T-helper 1 cell treated with Interleukin-12 subunit alpha and Interleukin-12 subunit beta and Interleukin-4 antibody, amounts not matched to agents 30 μg/mL and 1 μg/mL, for 36 hours (primary cell): ENCODE data around the gene TEAD4.

Source experiments
- H3K27ac Mint-ChIP-seq: one replicate; pipeline ENCODE4 v1.8.0; 2021; ENCODE audit warnings: mild to moderate bottlenecking, mixed read lengths
- H3K27me3 Mint-ChIP-seq: one replicate; pipeline ENCODE4 v1.8.0; 2021; ENCODE audit warnings: low read depth, mixed read lengths
- H3K36me3 Mint-ChIP-seq: one replicate; pipeline ENCODE4 v1.8.0; 2021; ENCODE audit warnings: low read depth, mixed read lengths
- H3K4me1 Mint-ChIP-seq: one replicate; pipeline ENCODE4 v1.8.0; 2021; ENCODE audit warnings: low read depth, mixed read lengths
- H3K4me3 Mint-ChIP-seq: one replicate; pipeline ENCODE4 v1.8.0; 2021; ENCODE audit warnings: mild to moderate bottlenecking, moderate library complexity, mixed read lengths
- H3K9me3 Mint-ChIP-seq: one replicate; pipeline ENCODE4 v1.8.0; 2021; ENCODE audit warnings: mixed read lengths

The TEAD4 gene

DNA sequence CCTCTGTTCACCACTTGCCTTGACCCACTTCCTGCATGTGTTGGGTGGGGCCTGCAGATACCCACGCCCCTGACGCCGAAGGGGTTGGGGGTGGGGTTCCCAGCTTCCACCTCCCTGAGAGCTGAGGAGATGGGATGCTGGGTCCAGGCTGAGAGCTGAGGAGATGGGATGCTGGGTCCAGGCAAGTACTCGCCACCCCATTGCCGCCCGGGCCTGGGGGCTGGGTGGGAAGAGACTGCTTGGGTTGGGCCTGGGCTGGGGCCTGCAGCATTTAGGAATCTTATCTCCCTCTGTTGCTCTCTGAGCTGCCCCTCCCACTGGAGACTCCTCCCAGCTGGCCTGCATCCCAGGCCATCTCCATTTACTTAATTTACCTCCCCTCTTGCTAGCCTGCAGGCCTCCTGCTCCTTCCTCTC lies 17.4 kb downstream of the TEAD4 start:
- Mint-ChIP-seq H3K36me3 (no peaks in the 10 kb centered on the region), H3K27ac (no peak overlapping the region), H3K9me3 (no peaks in the 10 kb centered on the region), H3K4me3 (no peak overlapping the region), H3K27me3 (no peaks in the 10 kb centered on the region), H3K4me1 (no peaks in the 10 kb centered on the region)

DNA sequence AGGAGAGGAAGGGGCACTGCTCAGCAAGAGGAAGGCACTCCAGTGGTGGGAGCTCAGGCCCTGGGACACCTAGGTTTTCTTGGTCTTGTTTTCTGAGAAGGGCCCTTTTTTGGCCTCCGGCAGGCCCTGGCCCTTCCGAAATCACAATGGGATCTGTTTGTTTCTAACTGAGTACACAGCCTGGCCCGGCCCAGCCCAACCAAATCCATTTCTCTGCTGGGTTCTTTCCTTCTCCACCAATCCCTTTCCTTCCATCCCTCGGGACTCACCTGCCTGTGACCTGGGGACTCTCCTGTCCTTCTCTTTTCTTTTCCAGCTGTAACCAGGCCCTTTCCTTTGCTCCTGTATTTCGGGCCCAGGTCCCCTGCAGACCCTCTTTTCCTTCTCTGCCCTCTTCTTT lies 18.6 kb downstream of the TEAD4 start:
- no peak overlapping the region for H3K27ac Mint-ChIP-seq

DNA sequence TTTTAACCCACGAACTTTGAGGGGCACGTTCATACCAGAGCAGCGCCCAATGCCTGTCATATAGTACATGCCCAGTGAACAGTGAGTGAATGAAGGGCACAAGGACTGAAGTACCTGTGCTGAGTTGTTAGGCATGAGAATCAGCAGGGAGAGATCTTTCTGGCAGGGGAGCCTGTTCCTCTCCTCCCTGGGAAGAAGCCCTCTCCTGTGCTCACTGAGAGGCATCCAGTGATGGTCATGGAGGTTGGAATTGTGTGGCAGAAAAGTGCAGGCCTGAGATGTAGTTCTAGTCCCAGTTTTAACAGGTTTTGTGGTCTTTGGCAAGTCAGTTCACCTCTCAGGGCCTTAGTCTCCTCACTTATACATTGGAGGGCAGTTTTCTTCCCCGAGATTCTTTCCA lies 20.6 kb downstream of the TEAD4 start:
- no peaks in the 10 kb centered on the region for H3K27me3 Mint-ChIP-seq
- H3K4me3 Mint-ChIP-seq = no peak overlapping the region
- H3K36me3 Mint-ChIP-seq = no peaks in the 10 kb centered on the region
- H3K9me3 Mint-ChIP-seq = no peaks in the 10 kb centered on the region
- no peaks in the 10 kb centered on the region for H3K4me1 Mint-ChIP-seq
- H3K27ac Mint-ChIP-seq = no peak overlapping the region

More for the DNA sequence above, 18.6 kb downstream of the TEAD4 start:
- H3K4me1 Mint-ChIP-seq = no peaks in the 10 kb centered on the region
- no peaks in the 10 kb centered on the region for H3K9me3 Mint-ChIP-seq
- no peaks in the 10 kb centered on the region for H3K27me3 Mint-ChIP-seq
- no peaks in the 10 kb centered on the region for H3K36me3 Mint-ChIP-seq
- no peak overlapping the region for H3K4me3 Mint-ChIP-seq

DNA sequence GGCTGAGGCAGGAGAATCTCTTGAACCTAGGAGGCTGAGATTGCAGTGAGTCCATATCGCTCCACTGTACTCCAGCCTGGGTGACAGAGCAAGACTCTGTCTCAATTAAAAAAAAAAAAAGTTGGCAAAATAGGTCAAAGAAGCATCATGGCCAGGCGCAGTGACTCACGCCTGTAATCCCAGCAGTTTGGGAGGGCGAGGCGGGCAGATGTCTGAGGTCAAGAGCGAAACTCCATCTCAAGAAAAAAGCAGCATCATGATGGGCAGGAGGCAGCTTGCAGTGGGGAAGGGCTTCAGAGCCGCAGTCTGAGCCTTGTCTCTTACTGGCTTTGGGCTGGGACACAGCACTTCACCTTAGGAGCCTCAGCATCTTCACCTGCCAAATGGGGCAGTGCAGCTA lies 21.4 kb downstream of the TEAD4 start:
- no peak overlapping the region for H3K27ac Mint-ChIP-seq
- H3K27me3 Mint-ChIP-seq = no peaks in the 10 kb centered on the region
- no peaks in the 10 kb centered on the region for H3K36me3 Mint-ChIP-seq
- H3K4me3 Mint-ChIP-seq = no peak overlapping the region
- H3K4me1 Mint-ChIP-seq = no peaks in the 10 kb centered on the region
- H3K9me3 Mint-ChIP-seq = no peaks in the 10 kb centered on the region

DNA sequence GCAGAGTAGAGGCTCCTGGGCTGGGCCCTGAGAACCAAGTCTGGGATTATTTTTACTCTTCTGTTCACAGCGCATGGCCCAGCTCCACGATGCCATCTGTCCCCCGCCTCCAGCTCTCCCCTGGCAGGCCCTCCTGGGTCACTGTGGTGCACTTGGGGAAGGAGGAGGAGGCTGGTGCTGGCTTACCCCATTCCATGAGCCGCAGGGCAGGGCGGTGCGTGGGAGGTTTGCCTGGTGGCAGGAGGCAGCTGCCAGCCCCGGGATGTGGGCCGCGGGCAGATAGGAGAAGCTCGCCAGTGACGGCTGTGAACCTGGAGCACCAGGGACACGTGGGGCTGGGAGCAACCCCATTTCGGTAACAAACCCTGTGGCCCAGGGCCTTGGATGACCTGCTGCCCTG lies 23.2 kb downstream of the TEAD4 start:
- no peaks in the 10 kb centered on the region for H3K27me3 Mint-ChIP-seq
- H3K4me3 Mint-ChIP-seq = no peak overlapping the region
- no peaks in the 10 kb centered on the region for H3K36me3 Mint-ChIP-seq
- no peaks in the 10 kb centered on the region for H3K9me3 Mint-ChIP-seq
- H3K4me1 Mint-ChIP-seq = no peaks in the 10 kb centered on the region
- H3K27ac Mint-ChIP-seq = no peak overlapping the region

DNA sequence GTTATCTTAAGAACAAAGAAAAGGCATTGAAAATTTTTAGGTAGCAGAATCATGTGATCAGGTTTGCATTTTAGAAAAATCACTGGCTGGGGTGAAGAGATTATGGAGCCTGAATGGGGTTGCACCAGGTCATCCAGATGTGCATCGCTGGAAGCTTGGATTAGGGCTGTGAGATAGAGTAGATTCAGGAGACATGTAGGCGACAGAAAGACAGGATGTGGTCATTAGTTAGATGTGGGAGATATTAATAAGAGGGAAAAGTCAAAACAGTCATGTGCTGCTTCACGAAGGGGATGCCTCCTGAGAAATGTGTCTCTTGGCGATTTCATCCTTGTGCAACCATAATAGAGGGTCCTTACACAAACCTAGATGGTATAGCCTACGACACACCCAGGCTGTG lies 25.1 kb downstream of the TEAD4 start:
- Mint-ChIP-seq H3K27me3 (no peaks in the 10 kb centered on the region), H3K4me1 (no peaks in the 10 kb centered on the region), H3K9me3 (no peaks in the 10 kb centered on the region), H3K4me3 (no peak overlapping the region), H3K36me3 (no peaks in the 10 kb centered on the region), H3K27ac (no peak overlapping the region)

DNA sequence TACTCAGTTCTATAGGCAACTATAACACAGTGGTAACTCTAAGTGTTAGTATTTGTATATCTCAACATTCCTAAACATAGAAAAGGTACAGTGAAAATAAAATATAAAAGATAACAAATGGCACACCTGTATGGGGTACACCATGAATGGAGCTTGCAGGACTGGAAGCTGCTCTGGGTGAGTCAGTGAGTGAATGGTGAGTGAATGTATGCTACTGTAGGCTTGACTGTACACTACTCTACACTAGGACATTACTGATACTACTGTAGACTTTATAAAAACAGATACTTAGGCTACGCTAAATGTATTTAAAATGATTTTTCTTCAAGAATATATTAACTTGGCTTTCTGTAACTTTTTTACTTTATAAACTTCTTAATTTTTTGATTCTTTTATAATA lies 25.5 kb downstream of the TEAD4 start:
- Mint-ChIP-seq H3K27ac (no peak overlapping the region), H3K9me3 (no peaks in the 10 kb centered on the region), H3K27me3 (no peaks in the 10 kb centered on the region), H3K4me3 (no peak overlapping the region), H3K36me3 (no peaks in the 10 kb centered on the region), H3K4me1 (no peaks in the 10 kb centered on the region)

DNA sequence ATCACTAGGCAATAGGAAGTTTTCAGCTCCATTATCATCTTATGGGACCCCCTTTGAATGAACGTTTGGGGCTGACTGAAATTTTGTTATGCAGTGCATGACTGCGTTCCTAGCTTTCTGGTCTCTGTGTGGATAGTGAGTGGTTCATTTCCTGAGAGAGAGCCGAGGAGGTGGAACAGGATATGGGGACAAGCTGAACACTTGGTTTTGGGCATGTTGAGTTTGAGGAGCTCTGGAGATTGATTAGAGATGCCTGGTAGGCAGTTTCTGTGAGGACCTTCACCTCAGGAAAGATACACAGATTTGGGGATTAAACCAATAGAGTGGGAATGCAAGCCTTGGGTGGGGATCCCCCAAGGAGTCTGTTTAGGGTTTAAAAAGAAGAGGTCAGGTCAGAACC lies 27.7 kb downstream of the TEAD4 start:
- Mint-ChIP-seq H3K27ac (no peak overlapping the region), H3K4me3 (no peak overlapping the region), H3K27me3 (no peaks in the 10 kb centered on the region), H3K4me1 (no peaks in the 10 kb centered on the region), H3K36me3 (no peaks in the 10 kb centered on the region), H3K9me3 (no peaks in the 10 kb centered on the region)

DNA sequence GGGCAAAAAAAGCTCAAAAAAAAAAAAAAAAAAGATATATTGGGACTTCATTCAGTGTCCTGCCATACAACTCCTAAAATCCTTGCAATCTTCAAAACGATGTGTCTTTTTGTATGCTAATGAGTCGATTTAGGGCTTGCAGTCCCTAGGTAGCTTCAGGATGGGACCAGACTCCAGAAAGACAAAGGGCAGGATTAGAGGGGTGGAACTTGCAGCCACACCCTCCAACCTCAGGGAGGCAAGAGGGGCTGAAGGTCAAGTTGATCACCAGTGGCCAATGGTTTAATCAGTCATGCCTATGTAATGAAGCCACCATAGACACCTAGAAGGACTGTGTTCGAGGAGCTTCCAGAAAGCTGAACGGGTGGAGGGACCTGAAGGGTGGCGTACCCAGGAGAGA lies 29.3 kb downstream of the TEAD4 start:
- no peaks in the 10 kb centered on the region for H3K9me3 Mint-ChIP-seq
- no peaks in the 10 kb centered on the region for H3K36me3 Mint-ChIP-seq
- H3K27ac Mint-ChIP-seq = no peak overlapping the region
- H3K4me1 Mint-ChIP-seq = no peaks in the 10 kb centered on the region
- no peaks in the 10 kb centered on the region for H3K27me3 Mint-ChIP-seq
- no peak overlapping the region for H3K4me3 Mint-ChIP-seq

DNA sequence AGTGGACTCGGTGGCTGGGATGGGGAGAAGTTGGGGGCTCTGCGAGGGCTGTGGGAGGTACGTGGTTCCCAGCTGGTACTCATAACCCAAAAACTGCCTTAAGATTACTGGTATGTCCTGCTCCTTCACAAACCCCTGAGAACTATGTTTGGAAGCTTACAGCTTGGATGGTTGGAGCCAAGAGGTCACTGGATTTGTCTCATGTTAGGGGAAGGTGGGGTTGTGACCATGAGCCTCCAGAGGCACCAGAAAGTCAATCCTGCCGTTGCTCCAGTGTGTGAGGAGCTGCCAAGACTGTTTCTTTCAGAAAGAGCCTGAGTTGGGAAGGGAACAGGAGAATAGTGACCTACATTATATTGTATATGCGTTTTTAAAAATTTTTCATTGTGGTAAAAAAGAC lies 33.5 kb downstream of the TEAD4 start:
- H3K4me3 Mint-ChIP-seq = no peak overlapping the region
- no peak overlapping the region for H3K27ac Mint-ChIP-seq
- H3K4me1 Mint-ChIP-seq = no peaks in the 10 kb centered on the region
- no peaks in the 10 kb centered on the region for H3K27me3 Mint-ChIP-seq
- H3K36me3 Mint-ChIP-seq = no peaks in the 10 kb centered on the region
- H3K9me3 Mint-ChIP-seq = no peaks in the 10 kb centered on the region

DNA sequence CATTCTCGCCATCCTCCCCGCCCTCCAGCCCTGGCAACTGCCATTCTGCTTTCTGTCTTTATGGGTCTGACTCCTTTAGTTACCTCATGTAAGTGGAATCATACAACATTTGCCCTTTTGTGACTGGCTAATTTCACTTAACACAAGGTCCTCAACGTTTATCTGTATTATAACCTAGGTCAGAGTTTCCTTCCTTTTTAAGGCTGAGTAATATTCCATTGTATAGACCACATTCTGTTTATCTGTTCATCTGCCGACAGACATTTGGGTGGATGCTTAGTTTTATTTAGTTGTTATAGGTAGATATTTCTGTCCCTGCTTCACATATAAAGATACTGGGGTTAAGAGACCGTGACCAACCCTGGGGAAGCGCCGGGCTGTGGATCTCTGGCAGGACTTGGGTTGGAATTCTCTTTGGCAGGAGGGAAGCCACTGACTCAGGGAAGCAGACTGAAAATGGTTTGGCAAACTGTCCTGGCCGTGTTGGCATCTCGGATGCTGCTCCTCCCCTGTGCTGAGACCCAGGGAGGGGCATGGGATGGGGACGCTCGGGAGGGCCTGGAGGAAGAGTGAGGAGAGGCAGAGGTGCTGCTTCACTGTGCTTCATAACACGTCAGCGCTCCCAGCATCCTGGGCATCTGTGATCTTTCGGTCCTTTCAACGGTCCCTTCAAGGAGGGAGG lies 38.9 kb downstream of the TEAD4 start:
- Mint-ChIP-seq H3K4me1 (no peaks in the 10 kb centered on the region), H3K27ac (no peak overlapping the region), H3K9me3 (no peaks in the 10 kb centered on the region), H3K27me3 (no peaks in the 10 kb centered on the region), H3K36me3 (no peaks in the 10 kb centered on the region), H3K4me3 (no peak overlapping the region)

DNA sequence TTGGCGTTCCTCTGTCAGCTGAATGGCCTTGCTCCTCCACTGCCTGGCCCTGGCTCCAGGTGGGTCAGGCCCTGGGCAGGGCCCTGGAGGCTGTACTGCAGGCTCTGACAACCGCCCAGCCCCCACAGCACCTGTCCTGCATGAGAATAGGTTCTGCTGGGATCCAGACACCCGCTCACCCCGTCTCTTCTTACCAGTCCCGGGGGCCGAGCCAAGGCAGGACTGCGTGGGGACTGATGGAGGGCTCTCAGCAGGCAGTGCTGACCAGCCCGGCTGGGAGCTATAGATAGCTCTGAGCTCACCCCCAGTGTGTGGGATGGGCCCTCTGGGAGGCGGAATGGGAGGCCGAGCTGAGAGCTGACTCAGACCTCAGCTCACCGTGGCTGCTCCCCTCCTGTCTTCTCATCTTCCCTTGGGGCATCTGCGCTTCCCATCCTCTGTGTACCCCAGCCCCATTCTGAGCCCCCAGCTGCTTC lies 39.6 kb downstream of the TEAD4 start:
- no peaks in the 10 kb centered on the region for H3K4me1 Mint-ChIP-seq
- no peaks in the 10 kb centered on the region for H3K27me3 Mint-ChIP-seq
- H3K9me3 Mint-ChIP-seq = no peaks in the 10 kb centered on the region
- H3K4me3 Mint-ChIP-seq = no peak overlapping the region
- no peaks in the 10 kb centered on the region for H3K36me3 Mint-ChIP-seq
- no peak overlapping the region for H3K27ac Mint-ChIP-seq

DNA sequence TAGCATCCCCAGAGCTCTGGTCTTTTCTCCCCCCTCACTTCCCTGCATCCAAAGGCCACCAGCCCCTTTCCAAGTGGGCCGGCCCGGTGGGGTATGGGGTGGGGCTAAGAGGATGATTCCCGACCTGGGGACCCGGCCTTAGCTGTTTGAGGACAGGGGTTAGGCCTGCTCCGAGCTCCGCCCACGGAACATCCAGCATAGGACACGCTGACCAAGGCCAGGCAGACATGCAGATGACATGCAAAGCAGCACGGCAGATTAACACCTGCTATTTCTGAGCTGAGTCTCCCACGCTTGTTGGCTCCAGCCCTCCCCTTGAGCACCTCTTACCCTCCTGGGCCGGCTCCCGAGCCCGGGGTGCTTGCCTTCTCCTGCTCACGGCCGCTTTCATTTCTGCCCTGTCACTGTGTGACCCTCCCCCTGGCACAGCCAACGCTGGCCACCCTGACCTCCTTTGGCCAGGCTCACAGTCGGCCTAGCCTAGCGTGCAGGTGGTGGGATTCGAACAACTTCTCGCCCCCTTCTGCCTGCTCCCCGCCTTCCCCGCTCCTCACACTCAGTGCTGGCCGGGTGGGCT lies 40.2 kb downstream of the TEAD4 start:
- Mint-ChIP-seq H3K9me3 (no peaks in the 10 kb centered on the region), H3K4me3 (no peak overlapping the region), H3K27me3 (no peaks in the 10 kb centered on the region), H3K4me1 (no peaks in the 10 kb centered on the region), H3K27ac (no peak overlapping the region), H3K36me3 (no peaks in the 10 kb centered on the region)

DNA sequence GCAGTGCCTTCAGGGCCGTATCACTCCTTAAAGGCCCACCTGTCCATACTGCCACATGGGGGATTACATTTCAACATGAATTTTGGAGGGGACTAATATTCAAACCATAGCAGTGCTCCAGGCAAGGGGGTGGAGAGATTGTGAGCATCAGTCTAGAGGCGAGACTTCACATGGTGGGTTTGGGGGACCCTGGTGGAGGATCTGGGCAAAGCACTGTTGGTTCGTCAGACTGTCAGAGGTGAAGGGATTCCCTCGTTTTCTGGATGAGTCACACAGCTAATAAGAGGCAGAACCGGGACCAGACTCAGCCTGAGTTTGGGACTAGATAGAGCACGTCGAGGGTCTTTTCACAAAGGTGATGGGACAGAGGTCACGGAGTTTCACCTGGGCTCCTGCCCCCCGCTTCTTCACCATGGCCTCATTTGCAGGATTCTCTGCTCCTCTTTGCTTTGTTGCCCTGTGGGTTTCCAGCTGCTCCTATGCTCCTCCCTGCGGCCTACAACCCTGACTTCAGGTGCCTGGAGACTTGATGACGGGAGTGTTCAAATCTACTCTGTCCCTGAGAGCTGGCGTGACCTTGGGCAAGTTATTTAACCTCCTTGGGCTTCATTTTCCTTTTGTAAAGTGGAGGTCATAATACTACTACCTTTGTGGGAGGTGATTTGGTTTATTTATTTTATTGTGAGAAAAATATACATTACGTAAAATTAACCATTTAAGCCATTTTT lies 41.5 kb downstream of the TEAD4 start:
- Mint-ChIP-seq H3K4me1 (no peaks in the 10 kb centered on the region), H3K9me3 (no peaks in the 10 kb centered on the region), H3K27me3 (no peaks in the 10 kb centered on the region), H3K4me3 (no peak overlapping the region), H3K36me3 (no peaks in the 10 kb centered on the region), H3K27ac (no peak overlapping the region)

DNA sequence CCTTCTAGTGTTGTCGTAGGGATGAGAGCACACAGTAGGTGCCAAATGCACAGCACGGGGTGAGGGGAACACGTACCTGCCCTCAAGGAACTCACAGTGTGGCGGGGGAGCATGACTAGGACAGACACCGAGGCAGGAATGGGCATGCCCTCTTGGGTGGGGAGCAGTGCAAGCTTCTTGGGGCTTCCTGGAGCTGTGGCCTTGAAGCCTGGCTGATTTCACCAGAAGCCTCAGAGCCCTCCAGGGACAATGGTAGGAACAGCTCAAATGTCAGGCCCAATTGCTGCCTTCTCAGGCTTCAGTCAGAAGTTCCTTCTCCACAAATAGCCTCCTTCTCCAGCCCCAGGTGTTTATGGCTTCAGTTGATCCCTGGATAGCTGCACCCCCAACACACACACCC lies 43.4 kb downstream of the TEAD4 start:
- no peaks in the 10 kb centered on the region for H3K36me3 Mint-ChIP-seq
- no peaks in the 10 kb centered on the region for H3K4me1 Mint-ChIP-seq
- no peaks in the 10 kb centered on the region for H3K9me3 Mint-ChIP-seq
- H3K4me3 Mint-ChIP-seq = no peak overlapping the region
- H3K27ac Mint-ChIP-seq = no peak overlapping the region
- H3K27me3 Mint-ChIP-seq = no peaks in the 10 kb centered on the region
